ENCODE measurements around the gene TMEM25. TPM values are rescaled to one million over a fixed set of nuclear protein-coding genes. Genes with fewer than 3 reads are reported as not detected.
A peak's percentile ranks its signal among the peaks of the same experiment; 100 is the strongest.

TMEM25 gene
- total and polyA plus RNA-seq, 2 of the 13 experiments (the other 11 are each of a cell fraction or from before 2014, with no cell fraction given) = 7.5 to 17.2 TPM

GRCh38 chr11:118530683-118531596, at the start of gene TMEM25 (continued):
- TF ChIP-seq BCL3 (CRISPR knock-in tag; IDR thresholded peaks at IDR 0.05) = peak; percentile 53; the same call in 1 of the 2 replicates
- no peak for TF ChIP-seq ZNF552 (CRISPR knock-in tag; IDR thresholded peaks at IDR 0.05; ENCODE audit: borderline replicate concordance)
- no peak for TF ChIP-seq ELF4 (CRISPR knock-in tag; IDR thresholded peaks at IDR 0.05; ENCODE audit: borderline replicate concordance)
- TF ChIP-seq RXRA (CRISPR knock-in tag; IDR thresholded peaks at IDR 0.05) = no peak
- TF ChIP-seq AGO2 (optimal IDR thresholded peaks at IDR 0.05; ENCODE audit: low read depth, low read length) = peak; percentile 77
- peak; percentile 68 for TF ChIP-seq MXD3 (CRISPR knock-in tag; IDR thresholded peaks at IDR 0.05)
- TF ChIP-seq USF2 (IDR thresholded peaks at IDR 0.05; ENCODE audit: low read depth, low read length) = no peak
- no peak for TF ChIP-seq USF2 (CRISPR knock-in tag; IDR thresholded peaks at IDR 0.05; ENCODE audit: borderline replicate concordance)
- TF ChIP-seq KDM2A (CRISPR knock-in tag; IDR thresholded peaks at IDR 0.05; ENCODE audit: borderline replicate concordance, low read depth) = peak; percentile 69
- TF ChIP-seq SMAD1 (CRISPR knock-in tag; IDR thresholded peaks at IDR 0.05; ENCODE audit: borderline replicate concordance, low read depth) = no peak
- no peak for TF ChIP-seq CHCHD3 (CRISPR knock-in tag; IDR thresholded peaks at IDR 0.05)
- peak; percentile 41; the same call in 1 of the 2 replicates for TF ChIP-seq MXD1 (CRISPR knock-in tag; IDR thresholded peaks at IDR 0.05)
- TF ChIP-seq MLX (CRISPR knock-in tag; IDR thresholded peaks at IDR 0.05) = no peak
- TF ChIP-seq CCDC6 (CRISPR knock-in tag; IDR thresholded peaks at IDR 0.05) = peak; percentile 77
- 0 out of 2 replicates have a peak, but pooled peaks have one; percentile 63 for TF ChIP-seq ZBTB44 (CRISPR knock-in tag; IDR thresholded peaks at IDR 0.05)
- TF ChIP-seq MBD4 (IDR thresholded peaks at IDR 0.05; ENCODE audit: borderline replicate concordance, low read length) = no peak
- peak; percentile 83 for TF ChIP-seq GATAD1 (CRISPR knock-in tag; IDR thresholded peaks at IDR 0.05)
- TF ChIP-seq IKZF5 (CRISPR knock-in tag; IDR thresholded peaks at IDR 0.05) = peak; percentile 26; the same call in 1 of the 2 replicates
- no peak for TF ChIP-seq MED8 (CRISPR knock-in tag; IDR thresholded peaks at IDR 0.05; ENCODE audit: insufficient replicate concordance)
- TF ChIP-seq POLR2AphosphoS5 (IDR thresholded peaks at IDR 0.05; ENCODE audit: low read depth, low read length) = peak; percentile 33; the same call in 1 of the 2 replicates
- 0 out of 2 replicates have a peak, but pooled peaks have one; percentile 64 for TF ChIP-seq ZNF546 (CRISPR knock-in tag; conservative IDR thresholded peaks at IDR 0.05)

Data from HepG2 (cell line).